HuH-7.5 (cell line): ENCODE results near the gene CBY2.
A peak's percentile ranks its signal among the peaks of the same experiment; 100 is the strongest.

Experiments used
- DNase-seq: peaks from one replicate; pipeline ENCODE4 v3.0.0; 2011; ENCODE audit warnings: low spot score

CBY2 gene

GRCh38 chr13:45700971-45701900 lies 884 bp upstream of the CBY2 start:
- no peak for DNase-seq

- DNase-seq: no peak
Observed at GRCh38 chr13:45702869-45703391, 810 bp downstream of the CBY2 start.

DNA sequence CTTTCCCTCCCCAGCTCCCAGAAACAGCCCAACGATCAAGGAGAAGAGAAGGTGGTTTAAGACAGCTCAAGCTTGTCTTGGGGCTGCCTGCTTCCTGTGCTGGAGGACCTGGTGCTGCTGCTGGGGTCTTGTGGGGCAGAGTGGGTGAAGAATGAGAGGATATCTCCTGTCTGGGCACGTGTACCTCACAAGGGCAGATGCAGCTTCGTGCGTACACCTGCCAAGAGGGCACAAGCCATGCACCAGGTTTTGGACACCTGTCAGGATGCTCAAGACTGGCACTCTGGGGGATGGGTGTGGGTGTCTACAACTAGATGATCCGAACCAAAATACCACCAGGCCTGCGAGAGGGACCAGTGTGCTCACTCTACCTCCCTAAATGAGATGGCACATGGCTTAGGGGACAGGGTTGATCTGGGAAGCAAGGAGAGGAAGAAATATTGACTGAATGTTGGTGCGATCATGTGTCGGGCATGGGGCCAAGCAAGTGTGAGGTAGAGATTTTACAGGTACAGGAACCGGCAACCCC lies 2.2 kb downstream of the CBY2 start:
- DNase-seq: no peak

DNA sequence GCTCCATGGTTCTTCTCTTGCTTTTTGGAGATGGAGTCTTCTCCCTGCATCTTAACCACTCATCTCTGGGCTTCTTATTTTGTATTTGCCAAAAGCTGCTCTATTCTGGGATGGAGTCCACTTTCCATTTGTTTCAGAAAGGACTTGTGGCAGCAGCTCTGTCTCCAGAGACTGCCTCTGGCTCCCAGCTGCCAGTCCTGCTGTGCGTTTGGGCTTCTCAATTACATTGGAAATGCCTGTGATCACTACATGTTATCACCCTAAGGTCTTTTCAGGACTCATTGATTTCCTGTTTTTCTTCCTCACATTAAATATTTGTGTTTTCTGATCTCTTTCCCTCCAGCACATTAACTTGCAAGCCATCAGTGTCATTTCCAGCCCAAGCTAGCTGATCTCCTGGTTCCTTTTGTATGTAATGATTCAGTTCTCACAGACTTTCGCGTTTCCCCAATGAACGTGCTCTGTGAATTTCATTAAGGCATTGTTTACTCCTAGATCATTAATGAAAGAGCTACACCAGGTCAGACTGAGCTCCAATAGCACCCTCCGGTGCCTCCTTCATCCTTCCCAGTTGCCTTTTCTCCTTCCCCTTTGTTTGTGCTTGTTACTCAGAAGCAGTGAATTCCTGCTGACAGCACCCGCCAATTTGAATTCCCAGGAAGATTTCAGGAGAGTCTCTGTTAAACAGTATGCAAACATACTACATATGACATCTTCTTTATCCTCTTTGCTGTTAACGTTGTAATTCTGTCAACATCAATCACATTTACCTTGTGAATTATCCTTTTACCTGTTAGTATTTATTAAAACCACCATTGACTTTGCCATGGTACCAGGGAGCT lies 3.0 kb downstream of the CBY2 start:
- no peak for DNase-seq

GRCh38 chr13:45705918-45706317 lies 3.8 kb downstream of the CBY2 start:
- DNase-seq: no peak

DNA sequence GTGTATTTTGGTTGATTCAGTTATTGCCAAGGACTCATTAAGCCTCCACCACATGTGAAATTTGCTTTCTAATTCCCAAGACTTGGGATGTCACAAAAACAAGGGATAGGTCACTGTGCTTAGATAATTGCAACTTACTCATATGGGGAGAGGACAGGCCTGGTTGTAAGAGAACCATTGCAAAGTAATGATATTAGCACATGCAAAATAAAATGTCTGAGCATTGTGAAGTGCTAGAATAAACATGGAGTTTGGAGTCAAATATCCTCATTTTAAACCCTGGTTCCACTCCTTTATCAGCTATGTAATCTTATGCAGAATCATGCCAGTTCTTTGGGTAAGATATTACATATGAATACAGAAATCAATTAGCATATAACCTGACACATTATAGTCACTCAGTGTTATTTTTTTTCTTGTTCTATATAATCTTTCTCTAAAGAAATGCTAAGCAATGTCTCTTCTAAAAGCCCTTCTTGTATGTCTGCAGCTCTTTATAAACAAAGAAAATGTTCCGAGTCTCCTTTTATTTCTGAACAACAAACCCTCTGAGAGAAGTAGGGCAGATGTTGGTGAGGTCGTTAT lies 5.5 kb downstream of the CBY2 start:
- DNase-seq: no peak

DNA sequence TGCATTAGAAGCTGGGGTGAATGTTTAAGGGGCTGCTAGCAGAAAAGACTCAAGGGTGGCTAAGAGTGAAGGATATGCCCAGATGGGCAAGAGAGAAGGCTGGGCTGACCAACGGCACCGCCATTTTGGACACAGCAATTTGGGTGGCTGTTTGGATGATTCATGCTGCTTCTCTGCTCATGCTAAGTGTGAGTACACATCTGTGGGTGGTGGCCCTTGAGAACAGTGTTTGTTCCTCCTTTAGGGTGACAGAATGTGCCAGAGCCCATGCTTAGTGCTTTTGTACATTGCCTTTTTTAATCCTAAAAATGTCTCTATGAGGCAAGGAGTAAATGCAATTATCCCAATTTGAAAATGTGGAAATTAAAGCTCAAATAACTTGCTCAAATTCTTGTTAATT lies 9.8 kb downstream of the CBY2 start:
- no peak for DNase-seq

GRCh38 chr13:45713106-45713690 lies 11.1 kb downstream of the CBY2 start:
- no peak for DNase-seq

DNA sequence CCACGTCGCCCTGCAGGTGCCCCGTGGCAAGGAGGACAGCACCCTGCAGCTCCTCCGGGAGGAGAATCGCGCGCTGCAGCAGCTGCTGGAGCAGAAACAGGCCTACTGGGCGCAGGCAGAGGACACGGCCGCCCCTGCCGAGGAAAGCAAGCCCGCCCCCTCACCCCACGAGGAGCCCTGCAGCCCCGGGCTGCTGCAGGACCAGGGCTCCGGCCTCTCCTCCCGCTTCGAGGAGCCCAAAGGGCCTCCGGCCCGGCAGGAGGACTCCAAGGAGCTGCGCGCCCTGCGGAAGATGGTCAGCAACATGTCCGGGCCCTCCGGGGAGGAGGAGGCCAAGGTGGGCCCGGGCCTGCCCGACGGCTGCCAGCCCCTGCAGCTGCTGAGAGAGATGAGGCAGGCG lies 11.6 kb downstream of the CBY2 start:
- DNase-seq: no peak

GRCh38 chr13:45714170-45714569 lies 12.1 kb downstream of the CBY2 start:
- DNase-seq: no peak

- no peak for DNase-seq
Observed at GRCh38 chr13:45715351-45715750, 13.2 kb downstream of the CBY2 start.

- no peak for DNase-seq
Observed at GRCh38 chr13:45717349-45717748, 15.2 kb downstream of the CBY2 start.

DNA sequence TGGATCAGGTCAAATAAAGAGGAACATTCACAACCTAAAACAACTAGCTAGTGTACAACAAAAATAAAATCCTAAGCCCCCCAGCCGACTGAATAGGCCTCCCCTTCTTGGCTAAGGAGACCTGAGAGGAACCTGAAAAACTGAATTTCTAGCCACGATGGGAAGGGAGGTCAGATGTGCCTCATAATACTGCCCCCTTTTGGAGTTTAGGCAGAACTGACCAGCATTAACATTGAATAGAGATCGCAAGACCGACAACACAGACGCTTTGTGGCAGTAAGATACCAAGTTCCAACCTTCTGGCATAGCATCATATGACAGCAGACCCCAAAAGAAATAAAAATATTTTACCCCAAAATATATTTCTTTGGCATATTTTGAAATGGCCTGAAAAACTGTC lies 15.9 kb downstream of the CBY2 start:
- peak; percentile 38 for DNase-seq

DNA sequence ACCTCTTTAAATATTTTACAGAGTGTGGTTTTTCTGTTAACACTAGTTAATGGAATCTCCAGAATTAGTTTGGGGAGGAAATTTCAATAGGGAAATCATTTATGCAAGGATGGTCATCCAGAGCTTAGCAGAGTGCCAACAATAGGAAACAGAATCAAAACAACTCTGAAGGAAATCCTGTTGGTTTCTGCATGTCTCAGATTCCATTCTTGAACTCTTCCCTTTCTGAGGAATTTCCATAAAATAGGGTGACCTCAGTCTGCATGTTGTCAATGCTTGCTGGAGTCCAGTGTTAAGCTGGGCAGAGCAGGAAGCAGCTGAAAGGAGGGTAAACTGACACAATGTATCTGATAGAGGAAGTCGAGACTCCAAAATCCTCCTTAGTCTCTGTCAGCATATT lies 16.9 kb downstream of the CBY2 start:
- no peak for DNase-seq

- no peak for DNase-seq
Observed at GRCh38 chr13:45721203-45721731, 19.1 kb downstream of the CBY2 start.

- no peak for DNase-seq
Observed at GRCh38 chr13:45723798-45724197, 21.7 kb downstream of the CBY2 start.

DNA sequence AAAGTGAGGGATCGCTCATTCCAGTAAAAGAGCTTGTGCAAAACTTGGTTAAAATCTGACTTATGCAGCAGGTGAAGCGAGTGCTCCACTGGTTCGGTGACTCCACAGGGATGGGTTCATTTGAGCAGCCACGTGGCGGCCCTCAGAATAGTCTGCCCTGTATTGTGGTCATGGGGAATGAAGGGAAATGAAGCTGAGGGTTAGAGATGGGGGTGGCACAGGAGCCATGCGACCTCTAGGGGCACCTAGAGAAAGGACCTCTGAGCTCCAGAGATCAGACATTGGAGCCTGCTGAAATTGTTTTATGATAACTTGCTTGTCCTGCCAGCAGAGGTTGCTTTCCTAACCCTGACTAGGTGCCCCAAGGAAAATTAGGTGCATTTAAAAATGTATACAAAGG lies 26.6 kb downstream of the CBY2 start:
- DNase-seq: no peak

DNA sequence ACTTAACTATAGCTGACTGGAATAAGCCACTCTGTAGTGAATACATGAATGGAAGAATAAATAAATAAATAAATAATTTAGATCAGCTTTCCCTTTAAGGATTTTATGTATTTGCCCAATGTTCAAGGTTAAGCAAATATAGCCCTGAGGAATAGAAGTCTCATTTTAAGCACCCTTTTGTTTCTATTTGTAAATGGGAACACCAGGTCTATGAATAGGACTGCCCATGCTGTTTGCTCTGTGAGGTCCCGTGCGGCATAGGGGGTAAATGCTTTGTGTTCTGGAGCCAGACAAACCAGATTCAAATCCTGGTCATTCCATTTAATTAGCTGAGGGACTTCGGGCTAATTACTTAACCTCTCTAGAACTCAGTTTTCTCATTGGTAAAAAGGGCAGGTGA lies 29.3 kb downstream of the CBY2 start:
- DNase-seq: no peak

DNA sequence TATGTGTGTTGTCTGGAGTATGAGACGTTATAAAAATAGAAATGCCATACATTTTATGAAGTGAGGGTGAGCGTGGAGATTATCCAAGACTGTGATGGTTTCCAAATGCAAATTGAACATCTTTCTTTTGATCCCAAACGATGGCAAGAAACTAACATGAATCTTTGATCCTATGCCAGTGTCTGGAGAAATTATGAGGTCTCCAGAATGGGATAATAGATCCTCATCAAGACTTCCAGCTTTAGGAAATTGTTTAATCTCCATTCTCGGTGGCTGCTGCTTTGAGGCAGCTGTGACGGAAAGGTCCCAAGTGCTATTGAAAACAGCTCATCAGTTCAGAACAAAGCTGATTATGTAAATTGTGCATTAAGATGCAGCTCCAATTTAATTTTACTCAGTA lies 30.8 kb downstream of the CBY2 start:
- DNase-seq: no peak

DNA sequence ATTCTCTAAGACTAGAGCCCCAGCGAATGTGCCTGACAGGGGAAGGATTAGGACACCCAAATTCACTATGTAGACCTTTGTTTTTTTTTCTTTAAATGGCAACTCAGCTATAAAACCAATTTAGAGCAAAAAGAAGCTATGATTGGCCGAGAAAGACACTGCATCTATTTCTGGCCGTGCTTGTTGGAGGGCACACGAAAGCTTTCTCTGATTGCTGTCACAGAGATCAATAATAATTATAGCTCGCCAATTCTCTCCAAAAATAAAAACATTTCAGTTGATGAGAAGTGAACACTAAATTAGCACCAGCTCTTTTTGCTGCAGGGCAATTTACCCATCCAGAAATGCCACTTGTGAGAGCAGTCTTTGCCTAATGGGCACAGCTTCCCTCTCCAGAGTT lies 31.2 kb downstream of the CBY2 start:
- DNase-seq: no peak

- no peak for DNase-seq
Observed at GRCh38 chr13:45737571-45738017, 35.5 kb downstream of the CBY2 start.

DNA sequence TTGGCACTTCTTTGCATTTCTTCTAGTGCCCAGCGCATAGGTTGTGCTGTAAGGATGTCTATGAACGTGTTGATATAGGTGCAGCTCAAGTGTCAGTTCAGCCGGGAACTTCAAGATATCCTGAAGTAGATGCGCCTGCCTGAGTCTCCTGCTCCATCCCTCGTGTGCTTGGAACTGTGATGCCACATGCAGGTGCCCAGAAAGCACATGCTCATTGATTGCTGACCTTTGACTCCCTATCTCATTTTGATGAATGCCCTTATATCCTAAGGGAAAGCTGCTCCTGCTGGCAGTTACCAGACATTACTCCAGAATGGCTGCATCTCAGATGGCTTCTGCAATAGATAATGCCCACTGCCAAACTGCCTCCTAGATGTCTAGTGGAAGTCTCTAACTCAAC lies 40.9 kb downstream of the CBY2 start:
- DNase-seq: no peak
